ENCODE data around the gene ATP6V1B1. TPM values are rescaled to one million over a fixed set of nuclear protein-coding genes. Genes with fewer than 3 reads are reported as not detected.

ATP6V1B1 gene
- polyA plus RNA-seq, 3 donors from 2014 or later: not detected

DNA sequence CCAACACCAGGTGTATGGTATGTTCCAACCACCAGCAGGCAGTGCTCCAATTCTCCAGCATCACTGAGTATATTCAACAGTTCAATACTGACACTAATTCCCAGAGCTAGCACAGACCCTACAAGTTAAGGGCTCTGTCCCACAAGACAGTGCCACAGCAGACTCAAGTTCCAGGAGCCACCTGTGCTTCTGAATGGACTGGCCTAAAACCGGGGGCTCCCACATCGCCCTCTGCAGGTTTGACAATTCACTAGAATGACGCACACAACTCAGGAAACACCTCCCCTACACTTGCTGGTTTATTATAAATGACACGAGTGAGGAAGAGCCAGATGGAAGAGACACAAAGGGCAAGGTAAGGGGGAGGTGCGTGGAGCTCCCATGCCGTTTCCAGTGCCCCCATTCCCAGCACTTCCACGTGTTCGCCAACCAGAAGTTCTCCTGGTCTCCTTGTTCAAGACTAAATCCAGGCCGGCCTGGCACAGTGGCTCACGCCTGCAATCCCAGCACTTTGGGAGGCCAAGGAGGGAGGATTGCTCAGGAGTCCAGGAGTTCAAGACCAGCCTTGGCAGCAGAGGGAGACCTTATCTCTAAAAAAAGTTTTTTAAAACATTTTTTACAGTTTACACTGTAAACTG is 12.2 kb upstream of the ATP6V1B1 start:
- Mint-ChIP-seq H3K4me1 (no peaks in the 10 kb centered on the region), H3K9me3 (no peaks in the 10 kb centered on the region), H3K27ac (no peak overlapping the region), H3K4me3 (no peak overlapping the region), H3K27me3 (ENCODE audit: low read depth in 3 of 3) (peaks cover 2 to 6% (median 4%) of the 10 kb centered on the region in 3 donors), H3K36me3 (no peaks in the 10 kb centered on the region)
- no peak for DNase-seq

- H3K9me3 Mint-ChIP-seq: no peaks in the 10 kb centered on the region
- DNase-seq: no peak
- peak overlapping the region in 1 of 6 donors; percentile 52 for H3K27ac Mint-ChIP-seq
- H3K4me1 Mint-ChIP-seq: no peaks in the 10 kb centered on the region
- H3K36me3 Mint-ChIP-seq: no peaks in the 10 kb centered on the region
- H3K27me3 Mint-ChIP-seq (ENCODE audit: low read depth in 3 of 3): peaks cover 4 to 6% (median 6%) of the 10 kb centered on the region in 3 donors
- no peak overlapping the region for H3K4me3 Mint-ChIP-seq
Observed at GRCh38 chr2:70926042-70926441, 9.7 kb upstream of the ATP6V1B1 start.

DNA sequence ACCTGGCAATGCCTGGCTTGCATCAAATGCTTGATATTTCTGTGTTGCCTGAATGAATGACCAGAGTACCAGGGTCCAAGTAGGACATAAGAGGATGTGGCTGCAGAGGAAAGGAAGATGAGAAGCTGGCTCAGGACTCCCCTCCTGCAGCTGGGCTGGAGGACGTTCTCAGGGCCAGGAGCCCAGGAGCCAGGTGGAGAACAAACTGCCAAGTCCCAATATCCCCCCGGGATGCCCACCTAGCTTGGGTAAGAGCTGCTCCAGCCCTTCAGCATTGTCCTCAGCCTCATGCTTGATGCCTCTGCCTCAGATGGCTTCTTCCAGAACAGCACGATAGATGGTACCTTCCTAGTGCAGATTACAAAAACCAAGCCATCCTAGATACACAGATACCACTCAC is 8.6 kb upstream of the ATP6V1B1 start:
- DNase-seq: no peak
- no peak overlapping the region for H3K4me3 Mint-ChIP-seq
- H3K9me3 Mint-ChIP-seq: no peaks in the 10 kb centered on the region
- peaks cover 3 to 8% (median 4%) of the 10 kb centered on the region in 3 donors for H3K27me3 Mint-ChIP-seq (ENCODE audit: low read depth in 3 of 3)
- H3K4me1 Mint-ChIP-seq: no peaks in the 10 kb centered on the region
- no peaks in the 10 kb centered on the region for H3K36me3 Mint-ChIP-seq
- no peak overlapping the region for H3K27ac Mint-ChIP-seq

- Mint-ChIP-seq H3K27me3 (ENCODE audit: low read depth in 3 of 3) (peaks cover 4 to 9% (median 5%) of the 10 kb centered on the region in 3 donors), H3K4me1 (no peaks in the 10 kb centered on the region), H3K27ac (no peak overlapping the region), H3K36me3 (no peaks in the 10 kb centered on the region), H3K4me3 (no peak overlapping the region), H3K9me3 (no peaks in the 10 kb centered on the region)
- no peak for DNase-seq
Observed at GRCh38 chr2:70927641-70928040, 8.1 kb upstream of the ATP6V1B1 start.

DNA sequence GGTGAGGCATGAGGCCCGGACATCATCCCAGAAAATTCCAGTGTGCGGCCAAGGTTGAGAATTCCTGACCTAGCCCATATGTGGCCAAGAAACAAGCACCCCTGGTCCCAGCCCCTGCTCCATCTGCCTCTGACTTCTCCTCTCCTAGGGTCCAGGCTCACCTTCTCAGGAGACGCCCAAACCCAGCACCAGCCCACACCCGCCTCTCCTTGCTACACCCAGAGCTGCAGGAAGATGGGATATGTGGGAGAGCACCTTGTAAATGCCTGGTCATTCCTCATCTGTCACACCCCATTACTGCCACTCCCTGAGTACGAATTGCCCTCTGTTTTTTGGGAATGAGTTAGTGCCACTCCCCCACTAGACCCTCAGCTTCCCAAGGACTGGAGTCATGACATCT is 7.3 kb upstream of the ATP6V1B1 start:
- no peak overlapping the region for H3K27ac Mint-ChIP-seq
- DNase-seq: no peak
- no peaks in the 10 kb centered on the region for H3K36me3 Mint-ChIP-seq
- peaks cover 5 to 9% (median 7%) of the 10 kb centered on the region in 3 donors for H3K27me3 Mint-ChIP-seq (ENCODE audit: low read depth in 3 of 3)
- no peaks in the 10 kb centered on the region for H3K4me1 Mint-ChIP-seq
- H3K9me3 Mint-ChIP-seq: no peaks in the 10 kb centered on the region
- H3K4me3 Mint-ChIP-seq: no peak overlapping the region

GRCh38 chr2:70930371-70931329 is 5.0 kb upstream of the ATP6V1B1 start:
- no peak overlapping the region for H3K4me3 Mint-ChIP-seq
- no peaks in the 10 kb centered on the region for H3K36me3 Mint-ChIP-seq
- DNase-seq: no peak
- H3K27me3 Mint-ChIP-seq (ENCODE audit: low read depth in 3 of 3): peaks cover 5 to 13% (median 9%) of the 10 kb centered on the region in 3 donors
- H3K9me3 Mint-ChIP-seq: no peaks in the 10 kb centered on the region
- no peaks in the 10 kb centered on the region for H3K4me1 Mint-ChIP-seq
- H3K27ac Mint-ChIP-seq: no peak overlapping the region

GRCh38 chr2:70931376-70932000 is 4.2 kb upstream of the ATP6V1B1 start:
- Mint-ChIP-seq H3K4me1 (no peaks in the 10 kb centered on the region), H3K27me3 (ENCODE audit: low read depth in 3 of 3) (peaks cover 5 to 13% (median 9%) of the 10 kb centered on the region in 3 donors), H3K9me3 (no peaks in the 10 kb centered on the region), H3K36me3 (no peaks in the 10 kb centered on the region), H3K4me3 (no peak overlapping the region), H3K27ac (no peak overlapping the region)
- no peak for DNase-seq

- H3K36me3 Mint-ChIP-seq: no peaks in the 10 kb centered on the region
- no peak overlapping the region for H3K4me3 Mint-ChIP-seq
- H3K27ac Mint-ChIP-seq: no peak overlapping the region
- no peaks in the 10 kb centered on the region for H3K9me3 Mint-ChIP-seq
- peaks cover 5 to 14% (median 9%) of the 10 kb centered on the region in 3 donors for H3K27me3 Mint-ChIP-seq (ENCODE audit: low read depth in 3 of 3)
- H3K4me1 Mint-ChIP-seq: no peaks in the 10 kb centered on the region
- no peak for DNase-seq
Observed at GRCh38 chr2:70932631-70933230, 3.0 kb upstream of the ATP6V1B1 start.

DNA sequence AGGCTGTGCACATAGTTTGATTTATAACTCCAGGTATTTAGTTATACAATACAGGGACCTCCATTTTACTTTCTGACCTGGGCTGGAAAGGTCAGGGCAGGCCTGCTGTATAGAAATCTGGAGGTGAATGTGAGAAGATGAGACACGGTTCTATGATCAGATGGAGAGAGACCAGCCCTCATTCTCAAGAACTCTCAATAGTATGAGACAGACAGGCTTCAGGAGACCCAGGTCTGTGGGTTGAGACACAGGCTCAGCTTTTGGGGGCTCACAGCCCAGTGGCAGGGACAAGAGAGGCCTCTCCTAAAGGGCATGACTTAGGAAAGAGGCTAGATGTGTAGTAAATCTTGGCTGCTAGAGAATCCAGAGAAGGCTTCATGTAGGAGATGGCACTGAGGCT is 719 bp upstream of the ATP6V1B1 start:
- Mint-ChIP-seq H3K36me3 (no peaks in the 10 kb centered on the region), H3K27ac (no peak overlapping the region), H3K4me3 (no peak overlapping the region), H3K27me3 (ENCODE audit: low read depth in 3 of 3) (peaks cover 2 to 13% (median 7%) of the 10 kb centered on the region in 3 donors), H3K9me3 (no peaks in the 10 kb centered on the region), H3K4me1 (no peaks in the 10 kb centered on the region)
- no peak for DNase-seq

DNA sequence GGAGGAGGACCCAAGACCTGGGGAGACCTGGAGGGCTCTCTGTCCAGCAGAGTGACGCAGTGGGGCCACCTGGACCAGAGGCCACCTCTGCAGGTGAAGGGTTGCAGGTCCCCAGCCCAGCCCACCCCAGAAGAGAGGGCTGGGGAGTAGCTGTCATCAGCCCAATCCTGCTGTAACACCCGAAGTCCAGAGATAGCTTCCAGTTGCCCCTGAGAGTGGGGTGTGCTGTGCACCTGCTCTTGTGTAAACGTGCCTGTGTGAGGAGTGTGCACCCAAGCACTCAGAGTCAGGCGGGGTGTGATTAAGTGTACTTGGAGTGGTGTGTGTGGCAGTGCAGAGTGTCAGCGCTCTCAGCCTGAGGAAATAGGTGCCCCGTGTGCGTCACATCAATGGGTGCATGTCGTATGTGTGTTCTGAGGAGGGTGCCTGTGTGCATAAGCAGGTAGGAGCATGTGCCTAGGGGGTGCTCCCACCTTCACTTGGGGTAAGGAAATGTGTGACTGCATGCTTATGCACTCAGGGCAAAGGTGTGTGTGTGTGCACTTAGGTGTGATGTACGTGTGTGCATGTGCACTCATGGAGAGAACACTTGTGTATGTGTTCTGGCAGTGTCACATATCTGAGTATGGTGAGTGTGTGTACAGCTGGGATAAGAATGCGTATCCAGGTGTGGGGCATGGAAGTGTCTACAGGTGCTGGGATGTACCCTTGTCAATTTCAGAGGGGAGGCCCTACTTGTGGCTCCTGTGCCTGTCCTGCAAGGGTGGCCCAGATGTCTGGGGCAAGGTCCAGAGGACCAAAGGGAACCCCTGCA is 672 bp downstream of the ATP6V1B1 start:
- no peak overlapping the region for H3K4me3 Mint-ChIP-seq
- no peaks in the 10 kb centered on the region for H3K36me3 Mint-ChIP-seq
- no peaks in the 10 kb centered on the region for H3K9me3 Mint-ChIP-seq
- H3K27me3 Mint-ChIP-seq (ENCODE audit: low read depth in 3 of 3): peaks cover 4 to 14% (median 5%) of the 10 kb centered on the region in 3 donors
- no peak overlapping the region for H3K27ac Mint-ChIP-seq
- no peak for DNase-seq
- no peaks in the 10 kb centered on the region for H3K4me1 Mint-ChIP-seq

DNA sequence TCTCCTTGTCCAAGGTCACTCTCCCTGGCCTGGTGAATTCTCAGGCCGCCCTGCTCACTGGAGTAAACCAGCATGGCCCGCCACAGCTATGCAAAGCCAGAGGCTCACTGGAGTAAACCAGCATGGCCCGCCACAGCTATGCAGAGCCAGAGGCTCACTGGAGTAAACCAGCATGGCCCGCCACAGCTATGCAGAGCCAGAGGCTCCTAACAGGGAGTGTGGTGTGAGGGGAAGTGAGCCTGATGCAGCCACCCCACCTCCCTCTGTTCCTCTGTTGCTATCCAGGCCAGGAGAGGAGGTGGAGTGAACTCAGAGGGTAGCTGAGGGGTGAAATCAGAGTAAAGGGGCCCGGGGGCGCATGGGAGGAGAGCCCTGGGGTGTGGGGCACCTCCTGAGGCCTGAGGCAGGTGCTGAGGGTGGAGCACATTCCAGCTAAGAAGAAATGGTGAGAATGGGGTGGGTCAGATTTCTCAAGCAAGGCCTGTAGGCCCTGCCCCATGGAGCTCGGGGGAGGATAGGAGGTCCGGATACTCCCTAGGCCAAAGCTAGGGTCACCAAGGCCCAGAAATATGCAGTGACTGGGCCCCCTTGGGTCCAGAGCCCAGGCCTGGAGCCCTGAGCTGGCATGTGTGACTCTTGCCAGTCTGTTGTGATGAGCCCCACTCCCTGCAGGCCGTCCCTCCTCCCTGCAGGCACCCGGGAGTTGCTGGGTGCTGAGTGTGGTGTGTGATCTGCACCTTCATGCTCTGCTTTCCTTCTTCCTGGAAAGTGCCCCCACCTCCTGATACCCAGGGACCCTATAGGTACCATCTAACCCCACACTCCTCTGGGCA is 1.5 kb downstream of the ATP6V1B1 start:
- no peak overlapping the region for H3K4me3 Mint-ChIP-seq
- H3K9me3 Mint-ChIP-seq: no peaks in the 10 kb centered on the region
- H3K27ac Mint-ChIP-seq: no peak overlapping the region
- H3K4me1 Mint-ChIP-seq: no peaks in the 10 kb centered on the region
- no peaks in the 10 kb centered on the region for H3K36me3 Mint-ChIP-seq
- no peak for DNase-seq
- H3K27me3 Mint-ChIP-seq (ENCODE audit: low read depth in 3 of 3): peaks cover 3 to 14% (median 5%) of the 10 kb centered on the region in 3 donors

DNA sequence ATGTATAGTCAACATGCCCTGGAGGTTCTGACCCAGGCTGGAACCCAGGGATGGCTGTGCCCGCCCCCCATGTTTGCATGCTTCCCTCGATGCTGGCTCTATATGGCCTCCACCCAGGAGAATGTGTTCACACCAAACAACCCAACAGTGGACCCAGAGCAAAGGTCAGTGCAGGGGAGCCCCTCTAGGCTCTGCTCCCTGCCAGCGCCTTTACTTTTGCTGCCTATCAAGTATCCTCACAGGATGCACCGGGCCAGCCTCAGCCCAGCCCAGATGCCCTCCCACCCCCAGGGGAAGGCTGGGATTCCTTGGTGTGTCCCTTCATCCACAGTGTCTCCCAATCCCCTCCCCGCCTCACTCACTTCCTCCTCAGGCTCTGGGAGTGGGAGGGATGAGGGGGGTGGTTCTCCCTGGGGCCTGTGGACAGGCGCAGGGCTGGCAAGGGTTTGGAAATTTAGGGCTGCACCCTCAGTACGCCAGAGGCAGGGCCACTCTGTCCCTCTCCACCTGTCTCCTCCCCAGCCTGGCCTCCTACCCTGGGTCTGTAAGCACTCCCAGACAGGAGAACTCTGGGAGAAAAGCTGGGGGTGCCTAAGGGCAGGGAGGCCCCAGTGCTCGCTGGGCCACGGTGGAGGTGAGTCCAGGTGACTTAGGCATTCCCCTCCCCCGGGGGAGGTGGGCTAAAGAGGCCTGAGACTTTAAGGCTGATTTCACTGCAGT is 2.3 kb downstream of the ATP6V1B1 start:
- no peak overlapping the region for H3K4me3 Mint-ChIP-seq
- H3K9me3 Mint-ChIP-seq: no peaks in the 10 kb centered on the region
- H3K27ac Mint-ChIP-seq: no peak overlapping the region
- H3K36me3 Mint-ChIP-seq: no peaks in the 10 kb centered on the region
- H3K27me3 Mint-ChIP-seq (ENCODE audit: low read depth in 3 of 3): peaks cover 2 to 13% (median 5%) of the 10 kb centered on the region in 3 donors
- no peak for DNase-seq
- H3K4me1 Mint-ChIP-seq: no peaks in the 10 kb centered on the region
